GM23248 (cell line): ENCODE results near the gene FEM1B. TPM values are rescaled to one million over a fixed set of nuclear protein-coding genes. Genes with fewer than 3 reads are reported as not detected.

ENCODE experiments used
- DNase-seq: peaks from one replicate; pipeline ENCODE4 v3.0.0-alpha.2; 2015
- H2AFZ ChIP-seq: fragments of 200-600 bp; sonication (generic); 2 replicates; pipeline ENCODE4 v1.6.1; 2016; ENCODE audit warnings: antibody characterized with exemption
- H3F3A ChIP-seq: fragments of 200-600 bp; sonication (generic); 2 replicates; pipeline ENCODE4 v1.6.1; 2016; ENCODE audit warnings: mild to moderate bottlenecking, antibody characterized with exemption, mixed run types; ENCODE audit not compliant: insufficient read depth
- H3K27ac ChIP-seq: fragments of 200-600 bp; sonication (generic); 2 replicates; pipeline ENCODE4 v1.5.1; 2016; ENCODE audit warnings: mild to moderate bottlenecking
- H3K27me3 ChIP-seq: fragments of 200-600 bp; sonication (generic); replicated peaks from 2 replicates; pipeline ENCODE4 v1.6.1; 2016; ENCODE audit warnings: mild to moderate bottlenecking; ENCODE audit not compliant: insufficient read depth
- H3K36me3 ChIP-seq: fragments of 200-600 bp; sonication (generic); 2 replicates; pipeline ENCODE4 v1.6.1; 2016; ENCODE audit warnings: low read depth, mild to moderate bottlenecking
- H3K4me1 ChIP-seq: fragments of 200-600 bp; sonication (generic); 2 replicates; pipeline ENCODE4 v1.6.1; 2016; ENCODE audit warnings: mild to moderate bottlenecking; ENCODE audit not compliant: insufficient read depth
- H3K4me2 ChIP-seq: fragments of 200-600 bp; sonication (generic); one replicate; pipeline ENCODE4 v1.6.1; 2016; ENCODE audit warnings: mild to moderate bottlenecking; ENCODE audit not compliant: unreplicated experiment
- H3K4me3 ChIP-seq: fragments of 200-600 bp; sonication (generic); 2 replicates; pipeline ENCODE4 v1.5.1; 2016; ENCODE audit warnings: mild to moderate bottlenecking
- H3K79me2 ChIP-seq: fragments of 200-600 bp; sonication (generic); 2 replicates; pipeline ENCODE4 v1.6.1; 2016; ENCODE audit warnings: mild to moderate bottlenecking; ENCODE audit not compliant: insufficient read depth
- H3K9ac ChIP-seq: fragments of 200-600 bp; sonication (generic); 2 replicates; pipeline ENCODE4 v1.6.1; 2016; ENCODE audit warnings: mild to moderate bottlenecking
- H3K9me2 ChIP-seq: fragments of 200-600 bp; sonication (generic); 2 replicates; pipeline ENCODE4 v1.6.1; 2016; ENCODE audit warnings: mixed run types, mild to moderate bottlenecking, moderate library complexity; ENCODE audit not compliant: insufficient read depth
- H3K9me3 ChIP-seq: fragments of 200-600 bp; sonication (generic); one replicate; pipeline ENCODE4 v1.6.1; 2017; ENCODE audit warnings: low read depth
- H4K20me1 ChIP-seq: fragments of 200-600 bp; sonication (generic); 2 replicates; pipeline ENCODE4 v1.6.0; 2016; ENCODE audit not compliant: insufficient read depth
- EZH2 ChIP-seq: fragments of 200-600 bp; sonication (generic); IDR thresholded peaks from 2 replicates; pipeline ENCODE4 v1.6.1; 2018; ENCODE audit warnings: antibody characterized with exemption, mild to moderate bottlenecking; ENCODE audit not compliant: insufficient read depth, poor library complexity, severe bottlenecking
- EZH2phosphoT487 ChIP-seq: fragments of 200-600 bp; sonication (generic); IDR thresholded peaks from 2 replicates; pipeline ENCODE4 v1.6.1; 2018; ENCODE audit warnings: antibody characterized with exemption, moderate library complexity, mild to moderate bottlenecking, low read depth; ENCODE audit not compliant: insufficient read depth
- WGBS, 2 experiments: methylation state at CpG; one replicate each; pipeline ENCODE4 v1.1.6; 2015 to 2017; ENCODE audit warnings: low lambda C conversion rate in 2 of 2, low coverage in 1 of 2; ENCODE audit errors: missing lambda C conversion rate in 2 of 2; 5-methylcytosine and 5-hydroxymethylcytosine counted together
- in situ Hi-C: fragments of 300-500 bp; cut with MboI; formaldehyde crosslinking; loops from 2 replicates; pipeline ENCODE4 v1.15.0; 2020
- polyA plus RNA-seq: library from polyadenylated mRNA; unstranded; fragments of >200 nt; fragmentation: Nextera tagmentation; extraction: Ambion mirVana; gene quantifications from 2 replicates; pipeline ENCODE4 v1.2.1, GENCODE V29; 2016
- total RNA-seq: library from RNA; depleted of rRNA; stranded (reverse); fragments of >200 nt; shearing (Covaris generic); gene quantifications from 2 replicates; pipeline ENCODE4 v1.2.3, GENCODE V29; 2014

The FEM1B gene
- total and polyA plus RNA-seq, 2 experiments from 2014 or later: 15.7 to 36.2 TPM

- WGBS, 2 experiments: 86% methylated on average over 7 to 8 of the region's 8 CpGs
- in situ Hi-C loops: no loop called here
- Histone ChIP-seq H2AFZ (no peak overlapping the region), H3F3A (peaks cover 20% of the 10 kb centered on the region), H4K20me1 (no peaks in the 10 kb centered on the region), H3K4me2 (peak overlapping the region; percentile 11), H3K27ac (peak overlapping the region; percentile 49), H3K9ac (no peak overlapping the region), H3K4me3 (no peak overlapping the region), H3K79me2 (no peaks in the 10 kb centered on the region), H3K27me3 (no peaks in the 10 kb centered on the region), H3K9me2 (no peaks in the 10 kb centered on the region), H3K4me1 (peaks cover 18% of the 10 kb centered on the region), H3K36me3 (peaks cover 60% of the 10 kb centered on the region), H3K9me3 (no peaks in the 10 kb centered on the region)
- no peak for TF ChIP-seq EZH2
- no peak for TF ChIP-seq EZH2phosphoT487
- peak; percentile 37 for DNase-seq
Measured at GRCh38 chr15:68333775-68334470, 56.4 kb downstream of the FEM1B start.

DNA sequence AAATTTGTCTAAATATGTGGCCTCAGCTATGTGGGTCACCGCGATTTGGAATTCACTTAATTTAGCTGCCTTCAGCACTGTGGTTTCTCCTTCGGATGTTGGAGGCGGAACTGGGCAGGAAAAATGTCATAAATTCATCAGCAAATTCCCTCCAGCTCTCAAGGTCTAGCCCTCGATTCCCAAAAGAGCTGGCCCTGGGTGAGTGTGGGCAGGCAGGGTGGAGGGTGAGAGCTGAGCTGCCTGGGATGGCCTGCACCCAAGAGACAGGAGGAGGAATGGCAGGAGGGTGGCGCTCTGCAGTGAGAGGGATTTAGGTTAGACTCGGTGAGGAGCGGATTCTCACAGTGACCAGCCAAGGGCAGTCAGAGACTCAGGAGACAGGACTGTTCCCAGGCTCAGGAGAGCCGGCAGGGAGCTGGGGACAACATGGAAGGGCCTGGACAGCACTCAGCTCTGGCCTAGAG is 57.1 kb downstream of the FEM1B start:
- no peaks in the 10 kb centered on the region for H3K9me2 ChIP-seq
- peaks cover 18% of the 10 kb centered on the region for H3K4me1 ChIP-seq
- H3K36me3 ChIP-seq: peaks cover 60% of the 10 kb centered on the region; the same call in 1 of the 2 replicates
- no peak overlapping the region for H2AFZ ChIP-seq
- peak; percentile 56 for DNase-seq
- 70 to 76% methylated on average over 9 of the region's 9 CpGs for WGBS, 2 experiments
- H3F3A ChIP-seq: peaks cover 22% of the 10 kb centered on the region
- peak overlapping the region; percentile 49 for H3K27ac ChIP-seq
- no peak overlapping the region for H3K4me2 ChIP-seq
- in situ Hi-C loops: no loop called here
- H4K20me1 ChIP-seq: no peaks in the 10 kb centered on the region
- H3K79me2 ChIP-seq: no peaks in the 10 kb centered on the region
- H3K27me3 ChIP-seq: no peaks in the 10 kb centered on the region
- H3K4me3 ChIP-seq: no peak overlapping the region
- H3K9me3 ChIP-seq: no peaks in the 10 kb centered on the region
- no peak overlapping the region for H3K9ac ChIP-seq
- TF ChIP-seq EZH2phosphoT487 (no peak), EZH2 (no peak)

DNA sequence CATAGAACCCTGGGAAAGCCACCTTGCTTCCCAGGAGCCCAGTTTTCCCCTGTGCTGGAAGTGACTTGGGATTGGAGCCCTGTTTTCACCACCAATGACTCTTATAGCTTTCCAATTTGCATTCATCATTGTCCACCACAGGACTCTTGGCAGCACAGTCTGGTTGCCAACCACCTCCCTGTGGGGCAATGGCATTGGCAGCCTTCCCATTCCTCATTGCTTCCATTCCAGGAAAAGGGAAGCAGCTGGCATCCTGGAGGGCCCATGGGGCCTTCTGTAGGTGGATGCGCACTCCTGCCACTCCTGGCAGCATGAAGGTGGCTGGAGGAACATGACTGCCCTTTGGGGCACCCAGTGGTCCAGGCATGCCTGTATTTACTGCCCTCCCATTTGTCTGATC is 57.7 kb downstream of the FEM1B start:
- 91 to 100% methylated on average over 1 of the region's 1 CpG for WGBS, 2 experiments
- peaks cover 66% of the 10 kb centered on the region; the same call in 1 of the 2 replicates for H3K36me3 ChIP-seq
- no peak overlapping the region for H3K9ac ChIP-seq
- no peaks in the 10 kb centered on the region for H3K9me2 ChIP-seq
- no peaks in the 10 kb centered on the region for H3K79me2 ChIP-seq
- H3K4me3 ChIP-seq: no peak overlapping the region
- DNase-seq: peak; percentile 58
- peaks cover 18% of the 10 kb centered on the region for H3K4me1 ChIP-seq
- no peak overlapping the region for H2AFZ ChIP-seq
- no peak for TF ChIP-seq EZH2phosphoT487
- TF ChIP-seq EZH2: no peak
- no peaks in the 10 kb centered on the region for H3K9me3 ChIP-seq
- no peaks in the 10 kb centered on the region for H4K20me1 ChIP-seq
- peaks cover 25% of the 10 kb centered on the region for H3F3A ChIP-seq
- in situ Hi-C loops: no loop called here
- no peak overlapping the region for H3K4me2 ChIP-seq
- H3K27ac ChIP-seq: peak overlapping the region; percentile 49
- no peaks in the 10 kb centered on the region for H3K27me3 ChIP-seq

- Histone ChIP-seq H3K36me3 (peaks cover 64% of the 10 kb centered on the region; the same call in 1 of the 2 replicates), H3K9ac (no peak overlapping the region), H2AFZ (no peak overlapping the region), H4K20me1 (no peaks in the 10 kb centered on the region), H3K4me3 (no peak overlapping the region), H3K9me3 (no peaks in the 10 kb centered on the region), H3K4me2 (no peak overlapping the region), H3K9me2 (no peaks in the 10 kb centered on the region), H3F3A (peaks cover 25% of the 10 kb centered on the region), H3K27me3 (no peaks in the 10 kb centered on the region), H3K27ac (no peak overlapping the region), H3K79me2 (no peaks in the 10 kb centered on the region), H3K4me1 (peaks cover 18% of the 10 kb centered on the region)
- in situ Hi-C loops: no loop called here
- no peak for DNase-seq
- TF ChIP-seq EZH2phosphoT487: no peak
- no peak for TF ChIP-seq EZH2
- WGBS, 2 experiments: 90 to 93% methylated on average over 14 of the region's 14 CpGs
Measured at GRCh38 chr15:68335655-68336054, 58.1 kb downstream of the FEM1B start.

GRCh38 chr15:68336516-68336915 is 59.0 kb downstream of the FEM1B start:
- TF ChIP-seq EZH2phosphoT487: no peak
- TF ChIP-seq EZH2: no peak
- no peak overlapping the region for H3K4me2 ChIP-seq
- no peaks in the 10 kb centered on the region for H3K9me2 ChIP-seq
- H2AFZ ChIP-seq: no peak overlapping the region
- peaks cover 63% of the 10 kb centered on the region; the same call in 1 of the 2 replicates for H3K36me3 ChIP-seq
- H3F3A ChIP-seq: peaks cover 25% of the 10 kb centered on the region
- no peak overlapping the region for H3K27ac ChIP-seq
- H3K27me3 ChIP-seq: no peaks in the 10 kb centered on the region
- H3K9me3 ChIP-seq: no peaks in the 10 kb centered on the region
- no peaks in the 10 kb centered on the region for H4K20me1 ChIP-seq
- 74 to 76% methylated on average over 7 of the region's 7 CpGs for WGBS, 2 experiments
- H3K4me3 ChIP-seq: no peak overlapping the region
- no peaks in the 10 kb centered on the region for H3K79me2 ChIP-seq
- in situ Hi-C loops: no loop called here
- peaks cover 18% of the 10 kb centered on the region for H3K4me1 ChIP-seq
- H3K9ac ChIP-seq: no peak overlapping the region
- no peak for DNase-seq
